Kidney epithelial cell (primary cell): ENCODE data around the gene DDIAS. TPM values are rescaled to one million over a fixed set of nuclear protein-coding genes. Genes with fewer than 3 reads are reported as not detected.
"Not testable (repeated sequence)": the region's sequence is repeated elsewhere in the genome, so short reads cannot be mapped to it uniquely, and the experiment has no call there.

Source experiments
- DNase-seq: peaks from one replicate; pipeline ENCODE4 v3.0.0-alpha.2; 2010; ENCODE audit warnings: low read depth
- H3K27me3 ChIP-seq: 2 replicates; pipeline ENCODE4 v1.6.0; 2011; ENCODE audit warnings: low read length; ENCODE audit not compliant: control insufficient read depth, insufficient read depth
- H3K36me3 ChIP-seq: 2 replicates; pipeline ENCODE4 v1.5.1; 2011; ENCODE audit warnings: low read length; ENCODE audit not compliant: control insufficient read depth, insufficient read depth
- H3K4me3 ChIP-seq: 2 replicates; pipeline ENCODE4 v1.5.1; 2011; ENCODE audit warnings: low read depth, mild to moderate bottlenecking, control low read depth, low read length
- total RNA-seq: library from RNA; depleted of rRNA; stranded (reverse); fragments of >200 nt; gene quantifications from 2 replicates; pipeline ENCODE4 v1.2.3, GENCODE V29; 2015
- TF ChIP-seq, protein P1 (sequence below): IDR thresholded peaks from 2 replicates; pipeline ENCODE4 v1.5.1; 2011; ENCODE audit warnings: mild to moderate bottlenecking, moderate library complexity, low read length, control low read depth, inconsistent platforms; ENCODE audit not compliant: insufficient read depth, poor library complexity, severe bottlenecking

DDIAS gene, protein sequence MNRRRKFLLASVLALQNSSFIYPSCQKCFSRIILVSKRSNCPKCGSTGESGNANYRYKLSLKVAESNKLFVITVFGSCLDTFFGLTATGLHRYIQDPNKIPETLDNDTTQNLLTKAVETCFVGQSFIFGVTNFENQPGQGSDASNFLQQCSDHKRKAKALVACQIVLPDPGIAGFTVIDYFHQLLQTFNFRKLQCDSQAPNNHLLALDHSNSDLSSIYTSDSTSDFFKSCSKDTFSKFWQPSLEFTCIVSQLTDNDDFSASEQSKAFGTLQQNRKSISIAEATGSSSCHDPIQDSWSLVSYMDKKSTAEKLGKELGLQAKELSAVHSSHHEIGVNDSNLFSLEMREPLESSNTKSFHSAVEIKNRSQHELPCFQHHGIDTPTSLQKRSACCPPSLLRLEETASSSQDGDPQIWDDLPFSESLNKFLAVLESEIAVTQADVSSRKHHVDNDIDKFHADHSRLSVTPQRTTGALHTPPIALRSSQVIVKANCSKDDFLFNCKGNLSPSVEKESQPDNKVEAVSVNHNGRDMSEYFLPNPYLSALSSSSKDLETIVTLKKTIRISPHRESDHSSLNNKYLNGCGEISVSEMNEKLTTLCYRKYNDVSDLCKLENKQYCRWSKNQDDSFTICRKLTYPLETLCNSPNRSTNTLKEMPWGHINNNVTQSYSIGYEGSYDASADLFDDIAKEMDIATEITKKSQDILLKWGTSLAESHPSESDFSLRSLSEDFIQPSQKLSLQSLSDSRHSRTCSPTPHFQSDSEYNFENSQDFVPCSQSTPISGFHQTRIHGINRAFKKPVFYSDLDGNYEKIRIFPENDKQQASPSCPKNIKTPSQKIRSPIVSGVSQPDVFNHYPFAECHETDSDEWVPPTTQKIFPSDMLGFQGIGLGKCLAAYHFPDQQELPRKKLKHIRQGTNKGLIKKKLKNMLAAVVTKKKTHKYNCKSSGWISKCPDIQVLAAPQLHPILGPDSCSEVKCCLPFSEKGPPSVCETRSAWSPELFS
- 1.6 and 3.2 TPM in 2 replicates for total RNA-seq

DNA sequence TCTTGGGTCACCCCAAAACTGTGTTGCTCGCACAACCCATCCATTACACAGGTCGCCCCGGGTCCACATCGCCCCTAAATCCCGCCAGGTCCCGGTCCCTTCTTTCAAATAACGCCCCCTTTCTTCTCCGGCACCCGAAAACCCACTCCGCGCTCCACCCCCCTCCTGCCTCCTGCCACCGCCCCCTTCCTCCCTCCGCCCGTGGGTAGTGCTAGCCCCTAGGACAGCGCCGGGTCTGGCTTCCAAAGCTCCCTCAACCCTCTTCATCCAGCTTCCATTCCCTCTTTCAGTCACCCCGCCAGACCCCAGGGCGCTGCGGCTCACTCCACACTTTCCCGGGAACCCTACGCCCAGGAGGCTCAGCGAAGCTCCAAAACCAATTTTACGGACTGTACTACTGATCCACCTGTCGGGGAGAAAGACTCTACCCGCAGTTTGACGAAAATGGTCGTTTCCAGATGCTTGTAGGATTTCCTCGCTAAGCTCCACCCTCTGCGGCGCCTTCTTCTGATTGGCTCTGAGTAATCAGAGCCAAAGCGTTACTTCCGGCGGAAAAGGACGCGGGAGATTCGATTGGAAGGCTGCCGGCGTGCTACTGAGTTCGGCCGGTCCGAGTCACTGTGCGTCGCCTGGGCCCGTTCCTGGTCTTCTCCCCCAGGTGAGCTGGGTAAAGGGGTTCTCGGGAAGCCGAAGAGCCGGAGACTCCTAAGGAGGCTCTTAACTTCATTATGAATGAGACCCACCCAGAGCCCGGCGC is at the start of gene DDIAS:
DDIAS (plus strand) TSS at position 572 of the 757 bp plus-strand sequence. CDS start 13,003 bp downstream, outside the sequence.
- peak; percentile 90 for DNase-seq
- Histone ChIP-seq H3K4me3 (peak within 1 kb of the TSS; percentile 61), H3K36me3 (no peaks in the 10 kb centered on the region), H3K27me3 (no peaks in the 10 kb centered on the region)
- TF ChIP-seq, protein P1, sequence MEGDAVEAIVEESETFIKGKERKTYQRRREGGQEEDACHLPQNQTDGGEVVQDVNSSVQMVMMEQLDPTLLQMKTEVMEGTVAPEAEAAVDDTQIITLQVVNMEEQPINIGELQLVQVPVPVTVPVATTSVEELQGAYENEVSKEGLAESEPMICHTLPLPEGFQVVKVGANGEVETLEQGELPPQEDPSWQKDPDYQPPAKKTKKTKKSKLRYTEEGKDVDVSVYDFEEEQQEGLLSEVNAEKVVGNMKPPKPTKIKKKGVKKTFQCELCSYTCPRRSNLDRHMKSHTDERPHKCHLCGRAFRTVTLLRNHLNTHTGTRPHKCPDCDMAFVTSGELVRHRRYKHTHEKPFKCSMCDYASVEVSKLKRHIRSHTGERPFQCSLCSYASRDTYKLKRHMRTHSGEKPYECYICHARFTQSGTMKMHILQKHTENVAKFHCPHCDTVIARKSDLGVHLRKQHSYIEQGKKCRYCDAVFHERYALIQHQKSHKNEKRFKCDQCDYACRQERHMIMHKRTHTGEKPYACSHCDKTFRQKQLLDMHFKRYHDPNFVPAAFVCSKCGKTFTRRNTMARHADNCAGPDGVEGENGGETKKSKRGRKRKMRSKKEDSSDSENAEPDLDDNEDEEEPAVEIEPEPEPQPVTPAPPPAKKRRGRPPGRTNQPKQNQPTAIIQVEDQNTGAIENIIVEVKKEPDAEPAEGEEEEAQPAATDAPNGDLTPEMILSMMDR = no peak

DNA sequence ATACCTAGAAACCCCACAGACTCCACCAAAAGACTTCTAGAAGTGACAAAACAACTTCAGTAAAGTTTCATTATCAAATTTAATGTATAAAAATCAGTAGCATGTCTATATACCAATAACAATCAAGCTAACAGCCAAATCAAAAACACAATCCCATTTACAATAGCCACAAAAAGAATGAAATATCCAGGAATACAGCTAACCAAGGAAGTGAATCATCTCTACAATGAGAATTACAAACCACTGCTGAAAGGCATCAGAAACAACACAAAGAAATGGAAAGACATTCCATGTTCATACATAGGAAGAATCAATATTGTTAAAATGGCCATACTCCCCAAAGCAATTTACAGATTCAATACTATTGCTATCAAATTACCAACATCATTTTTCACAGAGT is 47.3 kb upstream of the DDIAS start:
- TF ChIP-seq, protein P1 = no peak
- no peaks in the 10 kb centered on the region for H3K27me3 ChIP-seq
- no peaks in the 10 kb centered on the region for H3K36me3 ChIP-seq
- no peak for DNase-seq
- no peak overlapping the region for H3K4me3 ChIP-seq

DNA sequence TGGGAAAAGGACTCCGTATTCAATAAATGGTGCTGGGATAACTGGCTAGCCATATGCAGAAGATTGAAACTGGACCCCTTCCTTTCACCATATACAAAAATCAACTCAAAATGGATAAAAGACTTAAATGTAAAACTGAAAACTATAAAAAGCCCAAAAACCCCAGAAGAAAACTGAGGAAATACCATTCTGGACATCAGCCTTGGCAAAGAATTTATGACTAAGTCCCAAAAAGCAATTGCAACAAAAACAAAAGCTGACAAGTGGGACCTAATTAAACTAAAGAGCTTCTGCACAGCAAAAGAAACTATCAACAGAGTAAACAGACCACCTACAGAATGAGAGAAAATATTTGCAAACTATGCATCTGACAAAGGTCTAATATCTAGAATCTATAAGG is 46.6 kb upstream of the DDIAS start:
- not testable (repeated sequence) for H3K27me3 ChIP-seq, H3K36me3 ChIP-seq, H3K4me3 ChIP-seq, DNase-seq

DNA sequence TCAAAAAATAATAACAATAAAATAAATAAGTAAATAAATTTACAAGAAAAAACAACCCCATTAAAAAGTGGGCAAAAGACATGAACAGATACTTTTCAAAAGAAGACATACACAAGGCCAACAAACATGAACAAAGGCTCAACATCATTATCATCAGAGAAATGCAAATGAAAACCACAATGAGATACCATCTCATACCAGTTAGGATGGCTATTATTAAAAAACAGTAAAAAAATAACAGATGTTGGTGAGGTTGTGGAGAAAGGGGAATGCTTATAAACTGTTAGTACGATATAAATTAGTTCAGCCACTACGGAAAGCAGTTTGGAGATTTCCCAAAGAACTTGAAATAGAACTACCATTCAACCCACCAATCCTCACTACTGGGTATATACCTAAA is 45.9 kb upstream of the DDIAS start:
- Histone ChIP-seq H3K27me3 (no peaks in the 10 kb centered on the region), H3K36me3 (no peaks in the 10 kb centered on the region), H3K4me3 (no peak overlapping the region)
- TF ChIP-seq, protein P1 = no peak
- DNase-seq = no peak

DNA sequence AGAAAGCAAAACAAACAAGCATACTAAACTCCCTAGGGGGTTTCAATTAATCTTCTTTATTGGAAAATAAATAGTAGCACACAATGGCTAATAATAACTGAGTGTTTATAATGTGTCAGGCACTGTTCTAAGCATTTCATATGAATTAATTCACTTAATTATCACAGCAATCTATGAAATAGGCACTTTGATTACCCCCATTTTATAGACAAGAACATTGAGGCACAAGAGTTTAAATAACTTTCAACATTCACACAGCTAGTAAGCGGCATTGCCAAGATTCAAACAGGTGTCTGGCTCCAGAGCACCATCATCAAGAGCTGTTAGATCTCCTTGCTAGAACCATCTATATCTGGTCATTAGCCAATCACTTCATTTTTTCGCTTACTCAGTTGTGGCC is 44.4 kb upstream of the DDIAS start:
- Histone ChIP-seq H3K4me3 (no peak overlapping the region), H3K36me3 (no peaks in the 10 kb centered on the region), H3K27me3 (no peaks in the 10 kb centered on the region)
- no peak for DNase-seq
- TF ChIP-seq, protein P1 = no peak
